ENCODE results near the gene SND1. TPM values are rescaled to one million over a fixed set of nuclear protein-coding genes. Genes with fewer than 3 reads are reported as not detected.

SND1 gene
- total and polyA plus RNA-seq, 12 donors: 58.9 to 266 (median 132) TPM

GRCh38 chr7:128059143-128059988 lies 407.4 kb downstream of the SND1 start:
- H3K27me3 ChIP-seq: no peaks in the 10 kb centered on the region
- 87 to 94% (median 89%) methylated on average over 7 of the region's 7 CpGs for WGBS, 4 donors
- H3K4me3 ChIP-seq: no peak overlapping the region
- H3K36me3 ChIP-seq (replicated peaks in 1 of 2): no peaks in the 10 kb centered on the region
- no peaks in the 10 kb centered on the region for H3K4me1 ChIP-seq (replicated peaks in 1 of 2)
- DNase-seq: no peak
- H3K27ac ChIP-seq: no peak overlapping the region
- intact Hi-C loops (cut with DNase I): no loop called here
- TF ChIP-seq, protein P1, sequence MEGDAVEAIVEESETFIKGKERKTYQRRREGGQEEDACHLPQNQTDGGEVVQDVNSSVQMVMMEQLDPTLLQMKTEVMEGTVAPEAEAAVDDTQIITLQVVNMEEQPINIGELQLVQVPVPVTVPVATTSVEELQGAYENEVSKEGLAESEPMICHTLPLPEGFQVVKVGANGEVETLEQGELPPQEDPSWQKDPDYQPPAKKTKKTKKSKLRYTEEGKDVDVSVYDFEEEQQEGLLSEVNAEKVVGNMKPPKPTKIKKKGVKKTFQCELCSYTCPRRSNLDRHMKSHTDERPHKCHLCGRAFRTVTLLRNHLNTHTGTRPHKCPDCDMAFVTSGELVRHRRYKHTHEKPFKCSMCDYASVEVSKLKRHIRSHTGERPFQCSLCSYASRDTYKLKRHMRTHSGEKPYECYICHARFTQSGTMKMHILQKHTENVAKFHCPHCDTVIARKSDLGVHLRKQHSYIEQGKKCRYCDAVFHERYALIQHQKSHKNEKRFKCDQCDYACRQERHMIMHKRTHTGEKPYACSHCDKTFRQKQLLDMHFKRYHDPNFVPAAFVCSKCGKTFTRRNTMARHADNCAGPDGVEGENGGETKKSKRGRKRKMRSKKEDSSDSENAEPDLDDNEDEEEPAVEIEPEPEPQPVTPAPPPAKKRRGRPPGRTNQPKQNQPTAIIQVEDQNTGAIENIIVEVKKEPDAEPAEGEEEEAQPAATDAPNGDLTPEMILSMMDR (IDR thresholded peaks at IDR 0.05): no peak
- TF ChIP-seq POLR2A (IDR thresholded peaks at IDR 0.05): no peak
- no peaks in the 10 kb centered on the region for H3K9me3 ChIP-seq (replicated peaks in 1 of 3)

DNA sequence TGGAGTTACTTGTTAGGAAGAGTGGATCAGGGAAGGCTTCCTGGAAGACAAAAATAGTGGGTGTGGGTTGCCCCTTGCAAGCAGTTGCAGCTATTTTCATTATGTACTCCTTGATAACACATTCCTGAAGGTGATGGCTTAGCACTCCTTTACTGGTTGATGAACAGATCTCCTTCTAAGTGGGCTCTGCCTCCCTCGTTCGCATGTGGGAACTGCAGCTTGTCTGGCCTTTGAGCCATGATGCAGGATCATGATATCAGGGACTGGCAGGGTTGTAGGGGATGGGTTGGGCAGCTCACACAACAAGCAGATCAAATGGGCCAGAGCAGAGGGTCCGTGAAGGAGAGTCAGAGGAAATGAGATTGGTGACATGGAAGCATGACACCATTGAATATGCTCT lies 408.0 kb downstream of the SND1 start:
- Histone ChIP-seq H3K27ac (no peak overlapping the region), H3K4me3 (no peak overlapping the region), H3K36me3 (replicated peaks in 1 of 2) (no peaks in the 10 kb centered on the region), H3K9me3 (replicated peaks in 1 of 3) (no peaks in the 10 kb centered on the region), H3K27me3 (no peaks in the 10 kb centered on the region), H3K4me1 (replicated peaks in 1 of 2) (no peaks in the 10 kb centered on the region)
- intact Hi-C loops (cut with DNase I): no loop called here
- DNase-seq: no peak
- TF ChIP-seq, protein P1 (IDR thresholded peaks at IDR 0.05): no peak
- no peak for TF ChIP-seq POLR2A (IDR thresholded peaks at IDR 0.05)
- WGBS, 4 donors: 84 to 95% (median 90%) methylated on average over 3 of the region's 3 CpGs

DNA sequence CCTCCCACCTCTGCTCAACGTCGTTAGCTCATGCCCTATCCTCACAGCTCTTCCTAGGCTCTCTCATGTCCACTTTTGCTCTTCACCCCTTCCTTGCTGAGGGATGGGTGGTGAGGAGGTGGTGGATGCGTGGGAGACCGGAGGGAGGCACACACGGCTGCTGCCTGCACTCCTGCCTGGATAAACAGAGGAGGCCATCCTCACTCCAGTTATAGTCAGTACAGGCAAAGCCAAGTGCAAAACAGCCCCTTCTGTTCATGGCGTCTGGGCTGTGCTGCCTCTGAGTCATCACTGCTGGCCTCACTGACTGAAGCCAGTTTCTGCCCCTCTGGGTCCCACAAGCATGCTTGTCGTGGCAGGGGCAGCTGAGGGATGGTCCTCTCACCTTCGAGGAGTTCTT lies 411.1 kb downstream of the SND1 start:
- 87 to 94% (median 88%) methylated on average over 6 to 8 of the region's 8 CpGs for WGBS, 4 donors
- no peaks in the 10 kb centered on the region for H3K36me3 ChIP-seq (replicated peaks in 1 of 2)
- H3K9me3 ChIP-seq (replicated peaks in 1 of 3): no peaks in the 10 kb centered on the region
- H3K4me3 ChIP-seq: no peak overlapping the region
- TF ChIP-seq POLR2A (IDR thresholded peaks at IDR 0.05): no peak
- TF ChIP-seq, protein P1 (IDR thresholded peaks at IDR 0.05): no peak
- DNase-seq: no peak
- no peaks in the 10 kb centered on the region for H3K27me3 ChIP-seq
- no peaks in the 10 kb centered on the region for H3K4me1 ChIP-seq (replicated peaks in 1 of 2)
- no peak overlapping the region for H3K27ac ChIP-seq
- intact Hi-C loops (cut with DNase I): no loop called here

DNA sequence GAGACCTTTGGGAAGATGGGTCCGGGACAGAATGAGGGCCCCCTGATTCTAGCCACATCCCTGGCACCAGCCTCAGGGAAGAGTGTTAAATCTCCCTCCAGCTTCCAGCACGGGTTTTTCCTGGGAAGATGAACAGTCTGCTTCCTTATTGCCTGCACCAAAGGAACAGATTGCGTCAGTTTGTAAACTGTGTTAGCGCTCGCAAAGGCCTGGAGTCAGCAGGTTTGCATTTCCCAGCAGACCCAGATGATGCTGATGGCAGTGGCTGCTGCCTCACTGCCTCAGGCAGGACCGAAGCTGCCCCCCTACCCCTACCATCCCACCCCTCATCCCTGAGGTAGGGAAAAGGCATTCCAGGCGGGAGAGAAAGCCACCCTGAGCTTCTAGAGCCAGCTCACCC lies 413.9 kb downstream of the SND1 start:
- TF ChIP-seq POLR2A (IDR thresholded peaks at IDR 0.05): no peak
- TF ChIP-seq, protein P1 (IDR thresholded peaks at IDR 0.05): no peak
- WGBS, 4 donors: 80 to 97% (median 87%) methylated on average over 2 to 7 of the region's 7 CpGs
- Histone ChIP-seq H3K4me1 (replicated peaks in 1 of 2) (no peaks in the 10 kb centered on the region), H3K27me3 (no peaks in the 10 kb centered on the region), H3K36me3 (replicated peaks in 1 of 2) (no peaks in the 10 kb centered on the region), H3K9me3 (replicated peaks in 1 of 3) (no peaks in the 10 kb centered on the region), H3K27ac (no peak overlapping the region), H3K4me3 (no peak overlapping the region)
- intact Hi-C loops (cut with DNase I): no loop called here
- DNase-seq: no peak
